Frontal cortex (tissue), 4 donors: ENCODE data around the gene LCE1B. TPM values are rescaled to one million over a fixed set of nuclear protein-coding genes. Genes with fewer than 3 reads are reported as not detected.

Source experiments
- DNase-seq, 2 donors: peaks; one replicate each; pipeline ENCODE4 v3.0.0; 2012; ENCODE audit warnings: low spot score in 2 of 2
- FAIRE-seq: peaks from 2 replicates; lab custom pipeline; 2012; peaks lifted over from hg19 to GRCh38; lab: Jason Lieb, UNC
- total RNA-seq: library from RNA; depleted of rRNA; stranded (reverse); fragments of >200 nt; gene quantifications from one replicate; pipeline ENCODE4 v1.2.3, GENCODE V29; 2014
- donor health status: control.
- donor health status: control.
- donor health status: control.

The LCE1B gene
- total RNA-seq, 1 donor from 2014 or later, result not detected

DNA sequence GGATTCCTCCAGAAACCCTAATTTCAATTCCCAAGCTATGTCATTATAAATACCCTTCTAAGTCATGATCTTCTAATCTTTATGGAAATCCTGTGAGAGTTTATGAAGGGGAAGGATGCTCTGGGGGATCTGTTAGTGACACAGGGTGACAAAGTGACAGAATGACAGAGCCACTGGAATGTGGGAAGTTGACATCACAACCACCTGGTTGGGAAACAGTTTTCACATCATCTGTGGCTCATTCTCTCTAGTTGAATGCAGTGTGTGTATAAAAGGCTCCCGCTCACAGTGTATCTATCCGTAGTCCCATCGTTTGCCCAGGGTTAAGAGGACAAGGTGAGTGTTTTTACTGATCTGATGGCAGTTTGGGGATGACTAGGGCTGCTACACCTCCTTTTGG, 47.9 kb downstream of the LCE1B start, which contains the start of gene LCE7A:
LCE7A (plus strand) TSS at position 301 of the 400 bp plus-strand sequence. CDS start 702 bp downstream, outside the sequence.
- no peak for FAIRE-seq
- no peak for DNase-seq

DNA sequence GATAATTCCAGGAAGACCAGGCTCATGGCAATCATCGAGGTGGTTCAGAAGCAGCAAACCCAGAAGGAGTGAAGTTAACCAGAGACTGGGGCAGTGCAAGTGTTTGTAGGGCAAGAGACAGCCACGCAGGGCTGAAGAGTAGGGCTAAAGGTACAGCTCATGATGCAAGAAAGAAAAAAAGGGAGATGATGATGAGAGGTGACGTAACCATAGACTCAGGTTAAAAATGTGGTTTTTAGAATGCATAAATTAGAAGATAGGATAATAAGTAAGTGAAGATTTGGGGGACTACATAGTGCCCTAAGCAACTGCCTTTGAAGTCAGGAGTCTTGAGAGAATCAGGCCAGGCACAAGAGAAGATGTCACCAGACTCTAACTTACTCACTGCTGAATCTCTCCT, 48.4 kb downstream of the LCE1B start:
- FAIRE-seq, result no peak
- DNase-seq, result no peak

DNA sequence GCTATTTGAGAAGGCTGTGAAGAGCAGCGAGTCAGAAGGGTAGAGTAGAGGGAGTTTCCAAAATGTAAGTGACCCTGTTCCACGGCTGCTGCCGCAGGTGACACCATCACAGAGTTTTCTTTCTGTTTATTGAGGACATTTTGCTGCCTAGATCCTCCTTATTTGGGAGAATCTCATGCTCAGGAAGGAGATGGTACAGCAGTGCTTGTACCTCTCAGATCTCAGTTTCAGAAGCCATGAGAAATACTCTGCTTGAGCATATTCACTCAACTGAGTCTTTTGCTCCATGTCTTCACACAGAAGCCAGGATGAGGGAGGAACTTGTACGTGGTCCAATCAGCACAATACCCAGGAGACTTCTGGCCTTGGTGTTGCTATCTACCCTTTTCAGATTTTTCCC, 49.6 kb downstream of the LCE1B start:
- DNase-seq (no peak), FAIRE-seq (no peak)

Other genes starting within 250 kb of the LCE1B start
- not detected for gene LCE3E, start 245.2 kb upstream of the LCE1B start, total RNA-seq
- gene LCE3D, start 231.5 kb upstream of the LCE1B start, total RNA-seq, result not detected
- not detected for gene LCE3C, start 211.7 kb upstream of the LCE1B start, total RNA-seq
- not detected for gene LCE3B, start 198.2 kb upstream of the LCE1B start, total RNA-seq
- gene LCE3A, start 188.9 kb upstream of the LCE1B start, total RNA-seq, result not detected
- gene LCE2D, start 148.6 kb upstream of the LCE1B start, total RNA-seq, result not detected
- not detected for gene LCE2C, start 136.7 kb upstream of the LCE1B start, total RNA-seq
- gene LCE2B, start 125.8 kb upstream of the LCE1B start, total RNA-seq, result not detected
- not detected for gene LCE2A, start 113.6 kb upstream of the LCE1B start, total RNA-seq
- gene LCE4A, start 103.8 kb upstream of the LCE1B start, total RNA-seq, result not detected
- gene KPRP, start 53.9 kb upstream of the LCE1B start, total RNA-seq, result not detected
- not detected for gene LCE1F, start 36.8 kb upstream of the LCE1B start, total RNA-seq
- not detected for gene LCE1E, start 25.7 kb upstream of the LCE1B start, total RNA-seq
- not detected for gene LCE1D, start 15.2 kb upstream of the LCE1B start, total RNA-seq
- gene LCE1C, start 5.3 kb upstream of the LCE1B start, total RNA-seq, result not detected
- not detected for gene LCE1A, start 15.5 kb downstream of the LCE1B start, total RNA-seq
- not detected for gene LCE6A, start 30.9 kb downstream of the LCE1B start, total RNA-seq
- gene LCE7A, start 48.0 kb downstream of the LCE1B start, total RNA-seq, result not detected
- gene SMCP, start 66.4 kb downstream of the LCE1B start, total RNA-seq, result not detected
- gene IVL, start 96.6 kb downstream of the LCE1B start, total RNA-seq, result not detected
- not detected for gene SPRR5, start 135.2 kb downstream of the LCE1B start, total RNA-seq
- gene SPRR4, start 158.7 kb downstream of the LCE1B start, total RNA-seq, result not detected
- gene SPRR1A, start 172.1 kb downstream of the LCE1B start, total RNA-seq, result not detected
- gene SPRR3, start 189.8 kb downstream of the LCE1B start, total RNA-seq, result not detected
- not detected for gene SPRR1B, start 219.2 kb downstream of the LCE1B start, total RNA-seq
- not detected for gene SPRR2D, start 229.1 kb downstream of the LCE1B start, total RNA-seq
- not detected for gene SPRR2A, start 245.5 kb downstream of the LCE1B start, total RNA-seq